ENCODE results near the gene CCDC85C. TPM values are rescaled to one million over a fixed set of nuclear protein-coding genes. Genes with fewer than 3 reads are reported as not detected.
A peak's percentile ranks its signal among the peaks of the same experiment; 100 is the strongest.

CCDC85C gene
- total RNA-seq, 6 donors from 2014 or later: 5.2 to 31.0 (median 20.4) TPM

- Histone ChIP-seq H3K4me3 (no peak overlapping the region), H3K4me1 (peaks cover 23 to 44% (median 29%) of the 10 kb centered on the region in 4 donors), H3K36me3 (peaks cover 0 to 10% (median 0%) of the 10 kb centered on the region in 4 donors), H3K27ac (no peak overlapping the region), H3K9me3 (no peaks in the 10 kb centered on the region), H3K27me3 (no peaks in the 10 kb centered on the region)
- ATAC-seq (ENCODE audit: low FRiP score in 2 of 2) (no peak), DNase-seq (no peak)
- WGBS, 2 donors: 89 to 94% methylated on average over 3 to 6 of the region's 6 CpGs
- TF ChIP-seq POLR2AphosphoS5 (IDR thresholded peaks at IDR 0.05) (no peak), CTCF (IDR thresholded peaks at IDR 0.05) (no peak), POLR2A (IDR thresholded peaks at IDR 0.05) (no peak), EP300 (IDR thresholded peaks at IDR 0.05) (no peak)
Measured at GRCh38 chr14:99519931-99520421, 84.0 kb downstream of the CCDC85C start.

GRCh38 chr14:99519347-99519881, 84.6 kb downstream of the CCDC85C start:
- peaks cover 17 to 38% (median 23%) of the 10 kb centered on the region in 4 donors for H3K4me1 ChIP-seq
- no peaks in the 10 kb centered on the region for H3K27me3 ChIP-seq
- DNase-seq (no peak), ATAC-seq (ENCODE audit: low FRiP score in 2 of 2) (no peak)
- 91 to 95% methylated on average over 8 of the region's 8 CpGs for WGBS, 2 donors
- peaks cover 0 to 16% (median 2%) of the 10 kb centered on the region in 4 donors for H3K36me3 ChIP-seq
- TF ChIP-seq POLR2A (IDR thresholded peaks at IDR 0.05) (no peak), EP300 (IDR thresholded peaks at IDR 0.05) (no peak), CTCF (IDR thresholded peaks at IDR 0.05) (no peak), POLR2AphosphoS5 (IDR thresholded peaks at IDR 0.05) (no peak)
- H3K9me3 ChIP-seq: no peaks in the 10 kb centered on the region
- no peak overlapping the region for H3K27ac ChIP-seq
- no peak overlapping the region for H3K4me3 ChIP-seq

GRCh38 chr14:99518441-99519346, 85.3 kb downstream of the CCDC85C start:
- no peak overlapping the region for H3K27ac ChIP-seq
- H3K36me3 ChIP-seq: peaks cover 0 to 23% (median 9%) of the 10 kb centered on the region in 4 donors
- H3K4me1 ChIP-seq: peaks cover 10 to 31% (median 17%) of the 10 kb centered on the region in 4 donors
- DNase-seq: peak; percentile 79 to 97
- no peak overlapping the region for H3K4me3 ChIP-seq
- WGBS, 2 donors: 52 to 88% methylated on average over 4 to 18 of the region's 21 CpGs
- H3K9me3 ChIP-seq: no peaks in the 10 kb centered on the region
- ATAC-seq (ENCODE audit: low FRiP score in 2 of 2): peak; percentile 72 to 73
- TF ChIP-seq POLR2AphosphoS5 (IDR thresholded peaks at IDR 0.05) (no peak), CTCF (IDR thresholded peaks at IDR 0.05) (peak; percentile 94 to 99 (median 97))
- no peaks in the 10 kb centered on the region for H3K27me3 ChIP-seq

- H3K4me3 ChIP-seq: no peak overlapping the region
- no peaks in the 10 kb centered on the region for H3K9me3 ChIP-seq
- peak in 1 of 2 donors; percentile 68 for DNase-seq
- TF ChIP-seq POLR2AphosphoS5 (IDR thresholded peaks at IDR 0.05) (no peak), POLR2A (IDR thresholded peaks at IDR 0.05) (no peak), EP300 (IDR thresholded peaks at IDR 0.05) (no peak)
- H3K27me3 ChIP-seq: no peaks in the 10 kb centered on the region
- no peak for ATAC-seq (ENCODE audit: low FRiP score in 2 of 2)
- peaks cover 0 to 32% (median 10%) of the 10 kb centered on the region in 4 donors for H3K36me3 ChIP-seq
- WGBS, 2 donors: 68% methylated on average over 11 of the region's 16 CpGs; no CpG with 5 or more reads in 1 of the 2 donors
- H3K27ac ChIP-seq: no peak overlapping the region
- peaks cover 3 to 22% (median 8%) of the 10 kb centered on the region in 4 donors for H3K4me1 ChIP-seq
Measured at GRCh38 chr14:99517643-99518381, 86.2 kb downstream of the CCDC85C start.
